Panc1 (cell line): ENCODE measurements around the gene CD5L. TPM values are rescaled to one million over a fixed set of nuclear protein-coding genes. Genes with fewer than 3 reads are reported as not detected.

Experiments
- ATAC-seq: fragments of 200-7000 bp; cut with Tn5 transposase; 2 replicates; pipeline ENCODE4 v1.9.1; 2020; ENCODE audit warnings: mild to moderate bottlenecking, moderate library complexity
- BruUV-seq: library from RNA; stranded (reverse); fragments of 400-500 nt; replicated peaks from 2 replicates; lab custom pipeline; 2021; lab: Mats Ljungman, UMichigan
- CTCF ChIA-PET: fragments of 300-600 bp; sonication (Branson Sonifier 250); formaldehyde crosslinking; loops from one replicate; lab custom pipeline; 2022; ENCODE audit warnings: antibody characterized with exemption; lab: Charles Lee
- POLR2A ChIA-PET: fragments of 300-600 bp; sonication (Branson Sonifier 250); formaldehyde crosslinking; loops from one replicate; lab custom pipeline; 2022; ENCODE audit warnings: antibody characterized with exemption; lab: Charles Lee
- DNase-seq: peaks from one replicate; pipeline ENCODE4 v3.0.0-alpha.2; 2010; ENCODE audit warnings: low read depth, low spot score
- H3K27ac ChIP-seq: 2 replicates; pipeline ENCODE4 v1.5.1; 2011; ENCODE audit warnings: mild to moderate bottlenecking, low read length, inconsistent platforms
- H3K27me3 ChIP-seq: fragments of 200-500 bp; sonication (Bioruptor generic); 2 replicates; pipeline ENCODE4 v1.6.0; 2014; ENCODE audit warnings: low read length, inconsistent platforms; ENCODE audit not compliant: control insufficient read depth, insufficient read depth
- H3K36me3 ChIP-seq: fragments of 200-500 bp; sonication (Bioruptor generic); 2 replicates; pipeline ENCODE4 v1.5.1; 2014; ENCODE audit warnings: inconsistent platforms, mild to moderate bottlenecking, low read length, moderate library complexity; ENCODE audit not compliant: control insufficient read depth, insufficient read depth
- H3K4me1 ChIP-seq: 2 replicates; pipeline ENCODE4 v1.5.1; 2011; ENCODE audit warnings: inconsistent platforms, mild to moderate bottlenecking, low read length, moderate library complexity; ENCODE audit not compliant: control insufficient read depth, insufficient read depth
- H3K4me3 ChIP-seq, 2 experiments: 2 replicates each; pipeline ENCODE4 v1.5.1; 2011 to 2012; ENCODE audit warnings: low read depth in 2 of 2, low read length in 2 of 2, mild to moderate bottlenecking in 2 of 2, inconsistent platforms in 1 of 2, moderate library complexity in 1 of 2
- H3K9me3 ChIP-seq: fragments of 200-500 bp; sonication (Bioruptor generic); 2 replicates; pipeline ENCODE4 v1.5.1; 2014; ENCODE audit warnings: low read depth, mild to moderate bottlenecking, inconsistent platforms, low read length, moderate library complexity; ENCODE audit not compliant: control insufficient read depth, insufficient read depth
- POLR2AphosphoS5 ChIP-seq: IDR thresholded peaks from 2 replicates; pipeline ENCODE4 v1.6.1; 2012; ENCODE audit warnings: mild to moderate bottlenecking, low read depth, low read length, moderate library complexity
- SIN3A ChIP-seq: IDR thresholded peaks from 2 replicates; pipeline ENCODE4 v1.6.1; 2012; ENCODE audit warnings: low read depth, mild to moderate bottlenecking, low read length, moderate library complexity, borderline replicate concordance; ENCODE audit not compliant: insufficient read depth
- TCF7L2 ChIP-seq: IDR thresholded peaks from 2 replicates; pipeline ENCODE4 v1.6.1; 2011; ENCODE audit warnings: mild to moderate bottlenecking, low read depth, low read length, inconsistent platforms
- in situ Hi-C: cut with HindIII; loops from 2 replicates; pipeline ENCODE4 v1.10.0; 2016; ENCODE audit warnings: low sequenced_read_pairs, low pct_unique_long_range_greater_than_20kb
- intact Hi-C: fragments of 100-400 bp; cut with micrococcal nuclease; formaldehyde crosslinking; loops from one replicate; pipeline ENCODE4 v1.10.0; 2022; ENCODE audit not compliant: unreplicated experiment
- total RNA-seq: library from RNA; stranded (reverse); gene quantifications from one replicate; pipeline ENCODE4 v1.2.1, GENCODE V29; 2021; ENCODE audit not compliant: unreplicated experiment
- TF ChIP-seq, protein P1 (sequence below): fragments of 450-650 bp; IDR thresholded peaks from 2 replicates; pipeline ENCODE4 v1.5.1; 2017; ENCODE audit warnings: mild to moderate bottlenecking
- TF ChIP-seq, protein P2 (sequence below), 2 experiments: IDR thresholded peaks; 2 replicates each; pipeline ENCODE4 v1.6.1; 2011 to 2012; ENCODE audit warnings: low read depth in 2 of 2, control low read depth in 1 of 2, low read length in 1 of 2, mild to moderate bottlenecking in 1 of 2, moderate library complexity in 1 of 2; ENCODE audit not compliant: insufficient read depth in 1 of 2

The CD5L gene
- total RNA-seq, 1 experiment from 2014 or later, result not detected

DNA sequence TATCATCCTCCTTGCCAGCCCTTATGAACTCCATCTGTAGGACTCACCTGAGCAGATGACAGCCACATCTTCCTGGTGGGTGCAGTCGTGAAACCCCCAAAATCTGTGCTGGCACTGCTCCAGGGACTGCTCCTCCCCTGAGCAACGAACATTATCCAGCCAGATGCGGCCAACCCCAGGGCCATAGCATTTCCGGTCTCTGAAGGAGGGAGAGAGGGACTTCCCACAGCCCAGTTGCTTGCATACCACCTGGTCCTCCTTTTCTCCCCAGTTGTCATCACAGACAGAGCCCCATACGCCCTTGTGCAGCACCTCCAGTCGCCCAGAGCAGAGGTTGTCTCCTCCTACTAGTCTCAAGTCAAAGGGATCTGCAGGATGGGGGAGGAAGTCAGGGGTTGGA lies 8.5 kb downstream of the CD5L start:
- H3K27me3 ChIP-seq, result peaks cover 5% of the 10 kb centered on the region; the same call in 1 of the 2 replicates
- H3K36me3 ChIP-seq, result no peaks in the 10 kb centered on the region
- TF ChIP-seq POLR2AphosphoS5 (no peak), TCF7L2 (no peak), SIN3A (no peak)
- TF ChIP-seq, protein P1, sequence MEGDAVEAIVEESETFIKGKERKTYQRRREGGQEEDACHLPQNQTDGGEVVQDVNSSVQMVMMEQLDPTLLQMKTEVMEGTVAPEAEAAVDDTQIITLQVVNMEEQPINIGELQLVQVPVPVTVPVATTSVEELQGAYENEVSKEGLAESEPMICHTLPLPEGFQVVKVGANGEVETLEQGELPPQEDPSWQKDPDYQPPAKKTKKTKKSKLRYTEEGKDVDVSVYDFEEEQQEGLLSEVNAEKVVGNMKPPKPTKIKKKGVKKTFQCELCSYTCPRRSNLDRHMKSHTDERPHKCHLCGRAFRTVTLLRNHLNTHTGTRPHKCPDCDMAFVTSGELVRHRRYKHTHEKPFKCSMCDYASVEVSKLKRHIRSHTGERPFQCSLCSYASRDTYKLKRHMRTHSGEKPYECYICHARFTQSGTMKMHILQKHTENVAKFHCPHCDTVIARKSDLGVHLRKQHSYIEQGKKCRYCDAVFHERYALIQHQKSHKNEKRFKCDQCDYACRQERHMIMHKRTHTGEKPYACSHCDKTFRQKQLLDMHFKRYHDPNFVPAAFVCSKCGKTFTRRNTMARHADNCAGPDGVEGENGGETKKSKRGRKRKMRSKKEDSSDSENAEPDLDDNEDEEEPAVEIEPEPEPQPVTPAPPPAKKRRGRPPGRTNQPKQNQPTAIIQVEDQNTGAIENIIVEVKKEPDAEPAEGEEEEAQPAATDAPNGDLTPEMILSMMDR, result no peak
- TF ChIP-seq, protein P2, sequence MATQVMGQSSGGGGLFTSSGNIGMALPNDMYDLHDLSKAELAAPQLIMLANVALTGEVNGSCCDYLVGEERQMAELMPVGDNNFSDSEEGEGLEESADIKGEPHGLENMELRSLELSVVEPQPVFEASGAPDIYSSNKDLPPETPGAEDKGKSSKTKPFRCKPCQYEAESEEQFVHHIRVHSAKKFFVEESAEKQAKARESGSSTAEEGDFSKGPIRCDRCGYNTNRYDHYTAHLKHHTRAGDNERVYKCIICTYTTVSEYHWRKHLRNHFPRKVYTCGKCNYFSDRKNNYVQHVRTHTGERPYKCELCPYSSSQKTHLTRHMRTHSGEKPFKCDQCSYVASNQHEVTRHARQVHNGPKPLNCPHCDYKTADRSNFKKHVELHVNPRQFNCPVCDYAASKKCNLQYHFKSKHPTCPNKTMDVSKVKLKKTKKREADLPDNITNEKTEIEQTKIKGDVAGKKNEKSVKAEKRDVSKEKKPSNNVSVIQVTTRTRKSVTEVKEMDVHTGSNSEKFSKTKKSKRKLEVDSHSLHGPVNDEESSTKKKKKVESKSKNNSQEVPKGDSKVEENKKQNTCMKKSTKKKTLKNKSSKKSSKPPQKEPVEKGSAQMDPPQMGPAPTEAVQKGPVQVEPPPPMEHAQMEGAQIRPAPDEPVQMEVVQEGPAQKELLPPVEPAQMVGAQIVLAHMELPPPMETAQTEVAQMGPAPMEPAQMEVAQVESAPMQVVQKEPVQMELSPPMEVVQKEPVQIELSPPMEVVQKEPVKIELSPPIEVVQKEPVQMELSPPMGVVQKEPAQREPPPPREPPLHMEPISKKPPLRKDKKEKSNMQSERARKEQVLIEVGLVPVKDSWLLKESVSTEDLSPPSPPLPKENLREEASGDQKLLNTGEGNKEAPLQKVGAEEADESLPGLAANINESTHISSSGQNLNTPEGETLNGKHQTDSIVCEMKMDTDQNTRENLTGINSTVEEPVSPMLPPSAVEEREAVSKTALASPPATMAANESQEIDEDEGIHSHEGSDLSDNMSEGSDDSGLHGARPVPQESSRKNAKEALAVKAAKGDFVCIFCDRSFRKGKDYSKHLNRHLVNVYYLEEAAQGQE (IDR thresholded peaks at IDR 0.05; ENCODE audit: insufficient read depth in 1 of 2, low read depth in 2 of 2, low read length in 1 of 2), result no peak
- no peaks in the 10 kb centered on the region for H3K4me1 ChIP-seq
- ATAC-seq (no peak), DNase-seq (no peak)
- POLR2A ChIA-PET, result no interaction called here
- no peaks in the 10 kb centered on the region for H3K9me3 ChIP-seq
- H3K27ac ChIP-seq, result no peak overlapping the region
- intact Hi-C loops (no loop called here), in situ Hi-C loops (no loop called here)
- CTCF ChIA-PET, result no interaction called here
- H3K4me3 ChIP-seq, result no peak overlapping the region
- BruUV-seq, result no TSS peak

DNA sequence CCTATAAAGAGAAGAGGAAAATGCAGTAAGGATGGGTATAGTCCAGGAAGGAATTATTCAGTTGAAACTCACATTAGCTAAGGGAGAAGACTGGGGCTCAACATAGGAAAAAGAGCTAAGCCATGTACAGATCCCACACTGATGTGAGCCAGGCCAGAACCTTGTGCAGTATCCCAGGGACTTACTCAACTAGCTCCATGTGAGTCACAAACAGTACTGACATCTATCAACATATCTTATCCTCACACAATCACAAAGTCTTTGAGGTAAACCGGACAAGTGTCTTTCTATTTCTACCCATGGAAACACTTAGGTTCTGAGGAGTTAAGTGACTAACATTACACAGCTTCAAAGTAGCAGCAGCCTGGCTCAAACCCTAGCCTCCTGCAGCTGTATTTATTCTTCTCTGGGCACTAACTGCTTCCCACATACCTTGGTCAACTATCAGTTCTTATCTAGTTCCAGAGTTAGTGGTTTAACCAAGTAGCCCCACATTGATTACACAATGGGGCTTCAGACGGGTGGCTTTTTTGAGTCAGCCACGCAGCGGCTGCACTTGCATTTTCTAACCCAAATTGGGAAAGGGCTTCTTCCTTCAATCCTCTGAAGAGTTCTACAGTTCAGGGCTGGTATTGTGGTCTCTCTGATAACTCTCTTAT lies 9.5 kb downstream of the CD5L start:
- TF ChIP-seq, protein P2 (IDR thresholded peaks at IDR 0.05; ENCODE audit: insufficient read depth in 1 of 2, low read depth in 2 of 2, low read length in 1 of 2), result no peak
- TF ChIP-seq TCF7L2 (no peak), SIN3A (no peak), POLR2AphosphoS5 (no peak)
- TF ChIP-seq, protein P1, result no peak
- no peaks in the 10 kb centered on the region for H3K4me1 ChIP-seq
- H3K27me3 ChIP-seq, result peaks cover 7% of the 10 kb centered on the region; the same call in 1 of the 2 replicates
- H3K4me3 ChIP-seq, result no peak overlapping the region
- H3K9me3 ChIP-seq, result no peaks in the 10 kb centered on the region
- no peak for ATAC-seq
- in situ Hi-C loops, result no loop called here
- intact Hi-C loops, result no loop called here
- DNase-seq, result no peak
- H3K27ac ChIP-seq, result no peak overlapping the region
- CTCF ChIA-PET, result no interaction called here
- POLR2A ChIA-PET, result no interaction called here
- H3K36me3 ChIP-seq, result no peaks in the 10 kb centered on the region
- no TSS peak for BruUV-seq
